Astrocyte (in vitro differentiated cells and primary cell): ENCODE data around the gene ITPRID1.

Source experiments
- CTCF ChIP-seq: IDR thresholded peaks from 2 replicates; pipeline ENCODE4 v1.5.1; 2011; ENCODE audit warnings: low read depth, mild to moderate bottlenecking, inconsistent platforms, low read length, moderate library complexity; ENCODE audit not compliant: insufficient read depth
- EZH2 ChIP-seq: IDR thresholded peaks from 2 replicates; pipeline ENCODE4 v1.6.1; 2012; ENCODE audit warnings: mild to moderate bottlenecking, low read length, inconsistent platforms; ENCODE audit not compliant: insufficient read depth

- no peak for TF ChIP-seq CTCF
- no peak for TF ChIP-seq EZH2
These were observed 88.2 kb downstream of the ITPRID1 start for GRCh38 chr7:31602041-31602625.
